Heart left ventricle (tissue), 16 donors: ENCODE measurements around the gene ARL8A. TPM values are rescaled to one million over a fixed set of nuclear protein-coding genes. Genes with fewer than 3 reads are reported as not detected.

Experiments
- ATAC-seq, 4 donors: fragments of 200-7000 bp; cut with Tn5 transposase; one replicate each; pipeline ENCODE4 v1.9.1; 2020 to 2022; ENCODE audit warnings: moderate library complexity in 4 of 4, mild to moderate bottlenecking in 3 of 4, moderate number of reproducible peaks in 1 of 4
- DNase-seq, 5 donors: peaks; one replicate each; pipeline ENCODE4 v3.0.0-alpha.2; 2020
- H3K27ac ChIP-seq, 12 donors: fragments of 200-600 bp; sonication (generic) in 4 of 12; one replicate each; pipeline versions ENCODE4 v1.5.0 to v1.8.0; 2016 to 2022; ENCODE audit warnings: mild to moderate bottlenecking in 2 of 12
- H3K27me3 ChIP-seq, 9 donors: fragments of 200-600 bp; sonication (generic) in 2 of 9; one replicate each; pipeline versions ENCODE4 v1.5.1 to v1.8.0; 2016 to 2022; ENCODE audit warnings: mild to moderate bottlenecking in 3 of 9
- H3K36me3 ChIP-seq, 9 donors: fragments of 200-600 bp; sonication (generic) in 2 of 9; one replicate each; pipeline versions ENCODE4 v1.5.0 to v1.8.0; 2018 to 2022; ENCODE audit warnings: mild to moderate bottlenecking in 2 of 9
- H3K4me1 ChIP-seq, 12 donors: fragments of 200-600 bp; sonication (generic) in 4 of 12; one replicate each; pipeline versions ENCODE4 v1.5.0 to v1.8.0; 2016 to 2022; ENCODE audit warnings: mild to moderate bottlenecking in 3 of 12
- H3K4me3 ChIP-seq, 12 donors: fragments of 200-600 bp; sonication (generic) in 4 of 12; one replicate each; pipeline versions ENCODE4 v1.5.0 to v1.8.0; 2017 to 2022; ENCODE audit warnings: mild to moderate bottlenecking in 9 of 12, moderate library complexity in 4 of 12
- H3K9me3 ChIP-seq, 12 donors: fragments of 200-600 bp; sonication (generic) in 4 of 12; one replicate each; pipeline versions ENCODE4 v1.5.0 to v1.8.0; 2016 to 2022; ENCODE audit warnings: mild to moderate bottlenecking in 1 of 12
- POLR2A ChIP-seq, 2 donors: fragments of 450-650 bp; IDR thresholded peaks; one replicate each; pipeline ENCODE4 v1.6.1; 2017; ENCODE audit warnings: antibody characterized with exemption in 2 of 2, mild to moderate bottlenecking in 2 of 2, moderate library complexity in 2 of 2
- WGBS, 4 donors: extraction: QIAGEN DNeasy Blood & Tissue Kit in 2 of 4; methylation state at CpG; one replicate each; pipeline versions ENCODE4 v1.1.5 to v1.1.7; 2013 to 2018; 5-methylcytosine and 5-hydroxymethylcytosine counted together
- intact Hi-C, 10 donors: fragments of 100-400 bp; cut with DNase I; formaldehyde crosslinking; loops; one replicate each; pipeline versions ENCODE4 v1.11.1 to v1.14.2; 2022
- polyA plus RNA-seq, 2 donors: library from polyadenylated mRNA; stranded (reverse); fragments of 200-250 nt; gene quantifications; one replicate each; pipeline ENCODE4 v1.2.3, GENCODE V29; 2013
- total RNA-seq, 9 donors: library from RNA; depleted of rRNA in 2 of 9; stranded (reverse); fragments of >200 nt in 2 of 9; fragmentation: NEBNext Ultra II Directional in 3 of 9; extraction: Animal tissue kit (Norgen Biotek cat#: 25700) in 3 of 9; gene quantifications; one replicate each; pipeline versions ENCODE4 v1.1.0 to v1.2.4, GENCODE V29; 2016 to 2023
- TF ChIP-seq, protein P1 (sequence below), 12 donors: fragments of 200-600 bp; sonication (generic) in 4 of 12; IDR thresholded peaks; one replicate each; pipeline versions ENCODE4 v1.5.0 to v1.8.0; 2018 to 2022; ENCODE audit warnings: antibody characterized with exemption in 12 of 12, mild to moderate bottlenecking in 5 of 12
- donor health status: ischemic (EF 13 %, LVEDD 7.1; RV severe dilation, severe dysfunction).
- donor health status: healthy with polysubstance abuse.
- donor health status: DM: no; HTN: yes; CAD: no.
- donor health status: DM: no; HTN: no; CAD: no.
- donor health status: ischemic (EF 25% LVEDD 6.9; RV normal size, moderate dysfunction).
- donor health status: ischemic (EF 25% LVEDD 5.7; RV mildly dilated, moderate dysfunction).
- donor health status: healthy.
- donor health status: DM: yes; HTN: yes; CAD: no.
- donor health status: ischemic (EF 35%, LVEDD 5.7; RV mildly dilated, moderate dysfunction).
- donor health status: nonischemic (EF 11% LVEDD 7.7; RV severe dilation, severe dysfunction).
- donor health status: DM: yes; HTN: yes; CAD: no.
- donor health status: PGD.
- donor health status: ischemic (EF 29% LVEDD 5.4; RV normal size, mild dysfunction).
- donor health status: nonischemic (EF 23%, LVEDD 6.1; RV moderate dilation, normal function).

ARL8A gene
- total and polyA plus RNA-seq, 11 donors, result 22.6 to 86.4 (median 73.3) TPM

DNA sequence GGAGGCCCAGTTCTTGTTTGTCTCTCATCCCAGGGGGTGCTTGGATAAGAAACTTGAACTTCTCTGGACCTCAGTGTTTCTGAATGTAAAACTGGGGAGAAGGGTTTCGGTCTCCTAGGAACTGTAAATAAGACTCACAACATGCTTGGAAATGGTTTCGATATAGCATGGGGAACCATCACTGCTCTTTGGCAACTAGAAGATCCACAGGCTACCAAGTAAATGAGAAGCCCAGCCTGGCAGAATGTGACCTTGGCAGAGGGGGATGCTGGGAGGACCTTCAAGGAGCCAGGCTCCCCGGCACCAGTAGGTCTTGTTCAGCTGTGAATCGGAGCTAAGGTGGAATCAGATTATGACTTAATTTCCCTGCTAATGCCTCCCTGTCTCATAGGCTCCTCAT is 3.7 kb downstream of the ARL8A start:
- Histone ChIP-seq H3K4me1 (peaks cover 0 to 40% (median 22%) of the 10 kb centered on the region in 12 donors), H3K36me3 (peaks cover 0 to 40% (median 23%) of the 10 kb centered on the region in 9 donors), H3K27me3 (no peaks in the 10 kb centered on the region), H3K9me3 (no peaks in the 10 kb centered on the region), H3K4me3 (no peak overlapping the region), H3K27ac (no peak overlapping the region)
- 72 to 85% (median 81%) methylated on average over 4 of the region's 4 CpGs for WGBS, 4 donors
- intact Hi-C loops, result no loop called here
- DNase-seq (no peak), ATAC-seq (no peak)
- no peak for TF ChIP-seq POLR2A (IDR thresholded peaks at IDR 0.05)
- TF ChIP-seq, protein P1, sequence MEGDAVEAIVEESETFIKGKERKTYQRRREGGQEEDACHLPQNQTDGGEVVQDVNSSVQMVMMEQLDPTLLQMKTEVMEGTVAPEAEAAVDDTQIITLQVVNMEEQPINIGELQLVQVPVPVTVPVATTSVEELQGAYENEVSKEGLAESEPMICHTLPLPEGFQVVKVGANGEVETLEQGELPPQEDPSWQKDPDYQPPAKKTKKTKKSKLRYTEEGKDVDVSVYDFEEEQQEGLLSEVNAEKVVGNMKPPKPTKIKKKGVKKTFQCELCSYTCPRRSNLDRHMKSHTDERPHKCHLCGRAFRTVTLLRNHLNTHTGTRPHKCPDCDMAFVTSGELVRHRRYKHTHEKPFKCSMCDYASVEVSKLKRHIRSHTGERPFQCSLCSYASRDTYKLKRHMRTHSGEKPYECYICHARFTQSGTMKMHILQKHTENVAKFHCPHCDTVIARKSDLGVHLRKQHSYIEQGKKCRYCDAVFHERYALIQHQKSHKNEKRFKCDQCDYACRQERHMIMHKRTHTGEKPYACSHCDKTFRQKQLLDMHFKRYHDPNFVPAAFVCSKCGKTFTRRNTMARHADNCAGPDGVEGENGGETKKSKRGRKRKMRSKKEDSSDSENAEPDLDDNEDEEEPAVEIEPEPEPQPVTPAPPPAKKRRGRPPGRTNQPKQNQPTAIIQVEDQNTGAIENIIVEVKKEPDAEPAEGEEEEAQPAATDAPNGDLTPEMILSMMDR (IDR thresholded peaks at IDR 0.05), result no peak

DNA sequence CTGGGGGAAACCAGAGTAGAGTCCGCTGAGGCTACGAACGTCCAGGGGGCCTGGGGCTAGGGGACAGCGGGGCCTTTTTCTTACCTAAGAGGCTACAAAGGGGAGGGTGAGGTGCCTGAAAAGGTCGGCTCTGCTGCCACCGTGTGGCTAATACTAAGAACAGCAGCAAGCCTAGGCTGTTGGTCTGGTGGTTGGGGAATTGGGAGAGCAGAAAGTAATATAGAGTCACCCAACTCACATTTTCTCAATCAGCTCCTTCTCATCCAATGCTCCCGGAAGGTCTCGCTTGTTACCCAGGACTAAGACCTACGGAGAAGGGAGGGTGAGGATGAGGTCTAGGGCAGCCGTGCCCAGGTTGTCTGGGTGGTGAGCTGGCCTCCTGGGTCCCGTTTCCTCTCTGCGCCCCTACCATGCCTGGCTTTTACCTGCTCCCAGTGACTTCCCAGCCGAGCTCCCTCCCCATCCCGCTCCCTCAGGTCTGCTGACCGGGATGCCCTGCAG is 9.3 kb downstream of the ARL8A start:
- Histone ChIP-seq H3K27me3 (no peaks in the 10 kb centered on the region), H3K4me1 (peaks cover 4 to 30% (median 19%) of the 10 kb centered on the region in 12 donors), H3K27ac (peak overlapping the region in 2 of 12 donors; percentile 28 to 66), H3K4me3 (no peak overlapping the region), H3K9me3 (no peaks in the 10 kb centered on the region), H3K36me3 (peaks cover 0 to 75% (median 52%) of the 10 kb centered on the region in 9 donors)
- intact Hi-C loops, result loop anchor here in 6 of 10 donors (1.0 to 10.0 kb wide), 3 partner anchors 126 to 240 kb away; no protein-coding TSS in a partner anchor
- DNase-seq (peak in 3 of 5 donors; percentile 48 to 57 (median 50)), ATAC-seq (peak; percentile 42 to 71 (median 56))
- 39 to 41% (median 41%) methylated on average over 15 of the region's 15 CpGs for WGBS, 4 donors
- TF ChIP-seq POLR2A (IDR thresholded peaks at IDR 0.05), result no peak
- TF ChIP-seq, protein P1 (IDR thresholded peaks at IDR 0.05), result peak; percentile 77 to 92 (median 85)

DNA sequence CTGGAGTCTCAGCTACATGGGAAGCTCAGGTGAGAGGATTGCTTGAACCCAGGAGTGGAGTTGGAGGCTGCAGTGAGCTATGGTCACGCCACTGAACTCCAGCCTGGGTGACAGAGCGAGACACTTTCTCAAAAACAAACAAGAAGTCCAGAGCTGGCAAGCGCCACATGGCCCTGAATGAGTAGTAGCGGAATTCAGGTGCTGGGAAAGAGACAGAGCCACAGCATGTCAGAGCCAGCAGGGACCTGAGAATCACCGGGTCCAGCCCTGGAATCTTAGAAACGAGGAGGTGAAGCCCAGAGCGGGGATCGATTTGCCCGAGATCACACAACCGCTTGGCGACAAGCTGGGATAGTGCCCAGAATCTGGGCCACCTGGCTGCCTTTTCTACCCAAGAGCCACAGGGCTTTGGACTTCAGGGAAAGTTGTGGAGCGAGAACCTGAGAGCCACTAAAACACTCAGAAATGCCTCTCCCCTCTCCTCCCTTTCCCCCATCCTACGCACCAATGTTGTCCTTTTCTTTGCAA is 9.8 kb downstream of the ARL8A start:
- 79 to 89% (median 87%) methylated on average over 12 to 13 of the region's 13 CpGs for WGBS, 4 donors
- Histone ChIP-seq H3K36me3 (peaks cover 0 to 75% (median 52%) of the 10 kb centered on the region in 9 donors), H3K4me3 (no peak overlapping the region), H3K27ac (peak overlapping the region in 2 of 12 donors; percentile 28 to 66), H3K27me3 (no peaks in the 10 kb centered on the region), H3K4me1 (peaks cover 4 to 30% (median 19%) of the 10 kb centered on the region in 12 donors), H3K9me3 (no peaks in the 10 kb centered on the region)
- intact Hi-C loops, result loop anchor here in 6 of 10 donors (1.0 to 10.0 kb wide), 3 partner anchors 125 to 240 kb away; no protein-coding TSS in a partner anchor
- TF ChIP-seq, protein P1 (IDR thresholded peaks at IDR 0.05), result no peak
- no peak for TF ChIP-seq POLR2A (IDR thresholded peaks at IDR 0.05)
- no peak for DNase-seq
- no peak for ATAC-seq

DNA sequence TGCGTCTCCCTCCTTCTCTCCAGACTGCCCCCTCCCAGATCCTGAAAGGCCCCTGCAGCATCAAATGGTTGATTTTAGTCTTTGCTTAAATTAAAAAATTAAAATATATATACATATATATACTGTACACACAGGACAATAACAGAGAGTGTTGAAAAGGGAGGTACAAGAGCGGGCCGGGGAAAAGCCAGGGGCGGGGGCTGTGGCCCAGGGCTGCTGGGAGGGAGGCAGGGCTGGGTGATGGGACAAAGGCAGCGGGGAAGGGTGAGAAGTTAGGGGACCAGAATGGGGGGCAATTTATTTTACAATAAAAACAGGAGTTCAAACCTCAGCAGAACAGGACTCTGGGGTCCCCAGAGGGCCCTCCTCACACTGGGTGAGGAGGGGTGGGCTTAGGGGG is 10.5 kb downstream of the ARL8A start:
- DNase-seq (no peak), ATAC-seq (no peak)
- Histone ChIP-seq H3K27ac (peak overlapping the region in 1 of 12 donors; percentile 83), H3K27me3 (no peaks in the 10 kb centered on the region), H3K4me1 (peaks cover 4 to 30% (median 19%) of the 10 kb centered on the region in 12 donors), H3K4me3 (no peak overlapping the region), H3K36me3 (peaks cover 0 to 73% (median 52%) of the 10 kb centered on the region in 9 donors), H3K9me3 (no peaks in the 10 kb centered on the region)
- intact Hi-C loops, result loop anchor here in 3 of 10 donors (10.0 kb wide), 1 partner anchor 239 kb away; no protein-coding TSS in a partner anchor
- WGBS, 4 donors, result 96 to 97% (median 96%) methylated on average over 5 of the region's 5 CpGs
- no peak for TF ChIP-seq POLR2A (IDR thresholded peaks at IDR 0.05)
- TF ChIP-seq, protein P1 (IDR thresholded peaks at IDR 0.05), result no peak
